Measurements from ENCODE around the gene IL1RAPL2.

- TF ChIP-seq CTCF (IDR thresholded peaks at IDR 0.05) (no peak), POLR2A (IDR thresholded peaks at IDR 0.05) (no peak)
Measured at GRCh38 chrX:104864296-104864695, 298.3 kb downstream of the IL1RAPL2 start.
